KMS-11 (cell line): Measurements from ENCODE around the gene LYST.

ENCODE experiments used
- H2AFZ ChIP-seq: fragments of 200-600 bp; sonication (generic); 2 replicates; pipeline ENCODE4 v1.6.1; 2016; ENCODE audit warnings: antibody characterized with exemption, mixed run types, low read depth
- H3K27ac ChIP-seq: fragments of 200-600 bp; sonication (generic); 2 replicates; pipeline ENCODE4 v1.6.1; 2016; ENCODE audit warnings: mild to moderate bottlenecking, mixed run types
- H3K27me3 ChIP-seq: fragments of 200-600 bp; sonication (generic); 2 replicates; pipeline ENCODE4 v1.6.1; 2017; ENCODE audit warnings: mild to moderate bottlenecking, low read depth, mixed run types, moderate library complexity; ENCODE audit not compliant: insufficient read depth
- H3K36me3 ChIP-seq: fragments of 200-600 bp; sonication (generic); 2 replicates; pipeline ENCODE4 v1.6.1; 2017; ENCODE audit warnings: mild to moderate bottlenecking, mixed run types; ENCODE audit not compliant: insufficient read depth
- H3K4me1 ChIP-seq: fragments of 200-600 bp; sonication (generic); 2 replicates; pipeline ENCODE4 v1.6.1; 2016; ENCODE audit warnings: mild to moderate bottlenecking, low read depth, mixed run types; ENCODE audit not compliant: poor library complexity, severe bottlenecking
- H3K4me2 ChIP-seq: fragments of 200-600 bp; sonication (generic); 2 replicates; pipeline ENCODE4 v1.7.0; 2016; ENCODE audit warnings: mild to moderate bottlenecking, mixed run types
- H3K4me3 ChIP-seq: fragments of 200-600 bp; sonication (generic); IDR thresholded peaks from 2 replicates; pipeline ENCODE4 v1.6.1; 2017; ENCODE audit warnings: low read depth, low read length, mixed read lengths; ENCODE audit not compliant: insufficient read depth
- H3K79me2 ChIP-seq: fragments of 200-600 bp; sonication (generic); 2 replicates; pipeline ENCODE4 v1.6.1; 2016; ENCODE audit warnings: low read depth, mixed run types; ENCODE audit not compliant: insufficient read depth
- H3K9ac ChIP-seq: fragments of 200-600 bp; sonication (generic); 2 replicates; pipeline ENCODE4 v1.6.1; 2016; ENCODE audit warnings: mild to moderate bottlenecking, mixed run types
- H4K20me1 ChIP-seq: fragments of 200-600 bp; sonication (generic); 2 replicates; pipeline ENCODE4 v1.6.1; 2016; ENCODE audit warnings: mild to moderate bottlenecking, mixed run types; ENCODE audit not compliant: insufficient read depth
- TF ChIP-seq, protein P1 (sequence below): fragments of 200-600 bp; sonication (generic); conservative IDR thresholded peaks from 2 replicates; pipeline ENCODE4 v1.6.1; 2017; ENCODE audit warnings: low read depth, mild to moderate bottlenecking, antibody characterized with exemption, low read length, moderate library complexity, mixed read lengths

Gene LYST

DNA sequence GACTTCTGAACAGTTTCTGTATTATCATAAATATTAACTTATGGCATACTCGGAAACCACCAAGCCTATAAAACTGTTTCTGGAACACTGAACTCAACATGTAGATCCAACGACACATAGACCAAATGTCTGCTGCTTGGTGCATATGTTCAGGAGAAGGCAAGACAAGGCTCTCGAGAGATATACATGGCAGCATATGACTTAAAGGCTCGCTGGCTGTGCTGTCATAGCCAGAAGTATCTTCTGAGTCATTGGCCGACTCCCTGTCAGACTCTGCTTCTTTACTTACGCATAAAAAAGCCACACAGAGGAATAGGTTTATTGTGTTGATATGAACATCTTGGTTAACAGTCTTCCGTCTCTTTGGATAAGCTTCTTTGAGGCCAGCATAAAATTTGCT is 60.6 kb downstream of the LYST start:
- H4K20me1 ChIP-seq, result no peaks in the 10 kb centered on the region
- no peak overlapping the region for H3K9ac ChIP-seq
- no peaks in the 10 kb centered on the region for H3K79me2 ChIP-seq
- TF ChIP-seq, protein P1, sequence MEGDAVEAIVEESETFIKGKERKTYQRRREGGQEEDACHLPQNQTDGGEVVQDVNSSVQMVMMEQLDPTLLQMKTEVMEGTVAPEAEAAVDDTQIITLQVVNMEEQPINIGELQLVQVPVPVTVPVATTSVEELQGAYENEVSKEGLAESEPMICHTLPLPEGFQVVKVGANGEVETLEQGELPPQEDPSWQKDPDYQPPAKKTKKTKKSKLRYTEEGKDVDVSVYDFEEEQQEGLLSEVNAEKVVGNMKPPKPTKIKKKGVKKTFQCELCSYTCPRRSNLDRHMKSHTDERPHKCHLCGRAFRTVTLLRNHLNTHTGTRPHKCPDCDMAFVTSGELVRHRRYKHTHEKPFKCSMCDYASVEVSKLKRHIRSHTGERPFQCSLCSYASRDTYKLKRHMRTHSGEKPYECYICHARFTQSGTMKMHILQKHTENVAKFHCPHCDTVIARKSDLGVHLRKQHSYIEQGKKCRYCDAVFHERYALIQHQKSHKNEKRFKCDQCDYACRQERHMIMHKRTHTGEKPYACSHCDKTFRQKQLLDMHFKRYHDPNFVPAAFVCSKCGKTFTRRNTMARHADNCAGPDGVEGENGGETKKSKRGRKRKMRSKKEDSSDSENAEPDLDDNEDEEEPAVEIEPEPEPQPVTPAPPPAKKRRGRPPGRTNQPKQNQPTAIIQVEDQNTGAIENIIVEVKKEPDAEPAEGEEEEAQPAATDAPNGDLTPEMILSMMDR, result no peak
- H3K4me2 ChIP-seq, result no peak overlapping the region
- no peak overlapping the region for H3K27ac ChIP-seq
- H3K4me3 ChIP-seq, result no peak overlapping the region
- no peak overlapping the region for H2AFZ ChIP-seq
- no peaks in the 10 kb centered on the region for H3K27me3 ChIP-seq
- H3K4me1 ChIP-seq, result no peaks in the 10 kb centered on the region
- H3K36me3 ChIP-seq, result no peaks in the 10 kb centered on the region

DNA sequence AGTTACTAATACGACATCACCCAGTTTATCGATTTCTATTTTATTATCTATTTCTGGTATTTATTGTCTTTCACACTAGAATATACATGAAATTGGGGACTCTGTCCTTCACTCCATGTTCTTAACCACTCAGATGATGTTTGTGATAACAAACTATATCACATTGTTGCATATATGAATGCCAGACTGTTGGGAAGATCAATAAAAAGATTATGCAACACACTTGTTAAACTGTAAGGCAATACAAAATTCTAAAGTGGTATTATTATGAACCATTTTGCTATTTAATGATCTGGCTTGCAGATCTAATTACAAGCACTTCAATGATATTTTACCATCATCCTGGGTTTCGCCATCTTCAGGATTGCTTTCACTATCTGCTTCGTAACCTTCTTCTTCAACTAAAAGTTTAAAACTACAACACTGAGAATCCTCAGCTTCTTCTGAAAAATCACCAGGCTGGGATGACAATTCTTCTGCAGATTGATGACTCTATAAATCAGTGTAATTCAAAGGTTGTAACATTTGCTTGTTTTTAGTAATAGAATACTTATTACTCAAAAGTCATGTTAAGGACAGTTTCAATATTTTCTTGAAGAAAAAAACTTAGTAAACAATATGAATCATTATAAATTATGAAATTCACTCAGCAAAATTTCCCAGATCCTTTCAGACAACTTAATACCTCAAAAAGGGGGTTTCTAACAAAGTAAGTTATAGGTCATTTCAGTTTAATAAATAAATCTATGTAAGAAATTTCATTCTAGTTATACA is 63.9 kb downstream of the LYST start:
- H3K27ac ChIP-seq, result no peak overlapping the region
- no peak overlapping the region for H3K9ac ChIP-seq
- H2AFZ ChIP-seq, result no peak overlapping the region
- no peaks in the 10 kb centered on the region for H4K20me1 ChIP-seq
- H3K27me3 ChIP-seq, result no peaks in the 10 kb centered on the region
- H3K79me2 ChIP-seq, result no peaks in the 10 kb centered on the region
- no peaks in the 10 kb centered on the region for H3K4me1 ChIP-seq
- TF ChIP-seq, protein P1, result no peak
- no peak overlapping the region for H3K4me3 ChIP-seq
- H3K4me2 ChIP-seq, result no peak overlapping the region
- H3K36me3 ChIP-seq, result no peaks in the 10 kb centered on the region

DNA sequence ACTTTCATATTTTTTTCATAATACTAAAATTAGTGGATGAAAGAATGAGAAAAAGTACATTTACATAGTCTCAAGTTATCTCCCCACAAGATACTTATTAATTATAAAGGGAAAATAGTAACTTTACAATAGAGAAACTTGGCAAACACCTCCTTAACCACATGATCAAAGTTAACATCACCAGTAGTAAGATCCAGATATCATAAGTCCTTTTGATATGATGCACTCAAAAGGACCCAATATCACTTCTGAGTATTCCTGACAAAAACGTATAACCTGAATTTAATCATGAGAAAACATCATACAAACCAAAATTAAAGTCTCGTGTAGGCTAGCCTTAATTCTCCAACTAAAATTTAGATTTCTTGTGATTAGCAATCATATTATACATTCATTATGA is 67.4 kb downstream of the LYST start:
- Histone ChIP-seq H3K4me3 (no peak overlapping the region), H3K9ac (no peak overlapping the region), H4K20me1 (no peaks in the 10 kb centered on the region), H3K4me1 (no peaks in the 10 kb centered on the region), H3K36me3 (no peaks in the 10 kb centered on the region), H3K27ac (no peak overlapping the region), H2AFZ (no peak overlapping the region), H3K79me2 (no peaks in the 10 kb centered on the region), H3K27me3 (no peaks in the 10 kb centered on the region), H3K4me2 (no peak overlapping the region)
- TF ChIP-seq, protein P1, result no peak

DNA sequence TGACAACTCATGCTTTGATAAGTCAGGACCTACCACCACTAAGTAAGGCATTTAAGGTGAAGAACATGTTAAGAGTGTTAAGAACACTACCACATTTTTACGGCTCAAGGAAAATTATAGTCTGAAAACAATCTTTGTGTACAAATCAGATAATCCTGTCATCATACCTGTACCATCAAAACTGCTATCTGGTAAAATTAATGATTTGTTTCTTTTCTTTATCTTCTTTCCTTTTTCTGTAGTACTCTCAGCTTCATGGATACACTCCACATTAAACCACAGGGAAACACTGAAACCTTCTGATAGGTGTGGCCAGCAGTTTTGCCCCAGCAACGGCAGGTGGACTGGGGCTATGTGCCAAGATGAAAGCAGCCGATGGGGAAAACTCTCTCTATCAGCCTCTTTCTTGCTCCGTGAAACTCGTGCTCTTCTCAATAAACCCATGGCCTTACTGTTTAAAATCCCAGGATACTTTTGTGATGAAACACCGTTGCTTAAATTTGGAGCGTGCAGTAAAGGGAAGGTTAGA is 75.1 kb downstream of the LYST start:
- Histone ChIP-seq H3K9ac (no peak overlapping the region), H3K4me2 (no peak overlapping the region), H3K4me1 (no peaks in the 10 kb centered on the region), H3K36me3 (no peaks in the 10 kb centered on the region), H3K4me3 (no peak overlapping the region), H3K27ac (no peak overlapping the region), H3K79me2 (no peaks in the 10 kb centered on the region), H3K27me3 (no peaks in the 10 kb centered on the region), H2AFZ (no peak overlapping the region), H4K20me1 (no peaks in the 10 kb centered on the region)
- TF ChIP-seq, protein P1, result no peak
